Limb (tissue), 2 donors: ENCODE measurements around the gene PCDHGB5.

Experiments used
- DNase-seq, 2 donors: peaks; one replicate each; pipeline ENCODE4 v3.0.0-alpha.2; 2016; ENCODE audit errors: extremely low spot score in 2 of 2

PCDHGB5 gene

GRCh38 chr5:141439411-141440141, 41.8 kb downstream of the PCDHGB5 start:
- DNase-seq: no peak

DNA sequence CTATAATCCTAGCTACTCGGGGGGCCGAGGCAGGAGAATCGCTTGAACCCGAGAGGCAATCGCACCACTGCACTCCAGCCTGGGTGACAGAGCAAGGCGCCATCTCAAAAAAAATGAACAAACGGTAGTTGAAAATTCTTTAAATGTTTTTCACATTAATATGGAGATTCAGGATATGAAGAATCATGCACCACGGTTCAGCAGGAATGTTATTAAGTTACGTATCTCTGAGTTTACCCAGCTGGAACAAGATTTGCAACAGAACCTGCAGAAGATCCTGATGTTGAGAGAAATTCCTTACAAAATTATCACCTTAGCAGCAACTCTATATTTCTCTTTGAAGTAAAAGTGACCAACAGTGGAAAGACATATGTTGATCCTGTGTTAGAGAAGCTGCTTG, 42.6 kb downstream of the PCDHGB5 start:
- DNase-seq: no peak

GRCh38 chr5:141441571-141442170, 43.9 kb downstream of the PCDHGB5 start:
- DNase-seq: no peak
